HG02678 (cell line): ENCODE data around the gene FYCO1.
"Not testable (repeated sequence)": the region's sequence is repeated elsewhere in the genome, so short reads cannot be mapped to it uniquely, and the experiment has no call there.

Experiments used
- ATAC-seq: cut with Tn5 transposase; IDR thresholded peaks from one replicate; pipeline ENCODE4 v1.9.1; 2021; ENCODE audit warnings: mild to moderate bottlenecking, moderate library complexity; ENCODE audit not compliant: unreplicated experiment

The FYCO1 gene

GRCh38 chr3:46010519-46011113, 15.0 kb upstream of the FYCO1 start:
- ATAC-seq = no peak

- ATAC-seq = no peak
Measured at GRCh38 chr3:46008058-46008457, 12.4 kb upstream of the FYCO1 start.

- ATAC-seq = no peak
Measured at GRCh38 chr3:46007280-46007679, 11.7 kb upstream of the FYCO1 start.

- ATAC-seq = no peak
Measured at GRCh38 chr3:46006238-46007032, 10.8 kb upstream of the FYCO1 start.

GRCh38 chr3:46003706-46004105, 8.1 kb upstream of the FYCO1 start:
- not testable (repeated sequence) for ATAC-seq

GRCh38 chr3:46001178-46001577, 5.6 kb upstream of the FYCO1 start:
- no peak for ATAC-seq

GRCh38 chr3:45997942-45998341, 2.3 kb upstream of the FYCO1 start:
- no peak for ATAC-seq

GRCh38 chr3:45997499-45997898, 1.9 kb upstream of the FYCO1 start:
- ATAC-seq = not testable (repeated sequence)

- ATAC-seq = peak; percentile 17
Measured at GRCh38 chr3:45994419-45995235, 997 bp downstream of the FYCO1 start.

- ATAC-seq = no peak
Measured at GRCh38 chr3:45993421-45994027, 2.1 kb downstream of the FYCO1 start.

- ATAC-seq = no peak
Measured at GRCh38 chr3:45992821-45993221, 2.8 kb downstream of the FYCO1 start.

- ATAC-seq = no peak
Measured at GRCh38 chr3:45992133-45992729, 3.4 kb downstream of the FYCO1 start.

GRCh38 chr3:45991341-45991740, 4.3 kb downstream of the FYCO1 start:
- no peak for ATAC-seq

- ATAC-seq = no peak
Measured at GRCh38 chr3:45990181-45990580, 5.4 kb downstream of the FYCO1 start.

GRCh38 chr3:45988804-45989203, 6.8 kb downstream of the FYCO1 start:
- no peak for ATAC-seq

- no peak for ATAC-seq
Measured at GRCh38 chr3:45988362-45988761, 7.3 kb downstream of the FYCO1 start.

- ATAC-seq = no peak
Measured at GRCh38 chr3:45987368-45988291, 8.0 kb downstream of the FYCO1 start.

- no peak for ATAC-seq
Measured at GRCh38 chr3:45986303-45986982, 9.2 kb downstream of the FYCO1 start.
